Activated T-cell treated with anti-CD3 and anti-CD28 coated beads, Interleukin-2, amount 50 U/mL, for 72 hours (primary cell): Measurements from ENCODE around the gene PDZD11. TPM values are rescaled to one million over a fixed set of nuclear protein-coding genes. Genes with fewer than 3 reads are reported as not detected.
A peak's percentile ranks its signal among the peaks of the same experiment; 100 is the strongest.
"Not testable (repeated sequence)": the region's sequence is repeated elsewhere in the genome, so short reads cannot be mapped to it uniquely, and the experiment has no call there.

Source experiments
- ATAC-seq, 2 donors: fragments of 150-1000 bp; cut with Tn5 transposase; replicated peaks in 1 of 2; 2 replicates each; pipeline ENCODE4 v1.10.0; 2021; ENCODE audit warnings: moderate library complexity in 2 of 2, mild to moderate bottlenecking in 1 of 2
- DNase-seq, 2 donors: peaks; one replicate each; pipeline ENCODE4 v3.0.0; 2021 to 2022; ENCODE audit warnings: mixed read lengths in 1 of 2
- H3K27ac Mint-ChIP-seq: one replicate; pipeline ENCODE4 v1.8.0; 2022; ENCODE audit warnings: mild to moderate bottlenecking, moderate library complexity, mixed read lengths
- H3K27me3 Mint-ChIP-seq: one replicate; pipeline ENCODE4 v1.8.0; 2022; ENCODE audit warnings: low read depth, mixed read lengths
- H3K36me3 Mint-ChIP-seq, 2 donors: one replicate each; pipeline ENCODE4 v1.8.0; 2022; ENCODE audit warnings: mixed read lengths in 2 of 2, mild to moderate bottlenecking in 1 of 2; ENCODE audit not compliant: insufficient read depth in 2 of 2
- H3K4me1 Mint-ChIP-seq: one replicate; pipeline ENCODE4 v1.8.0; 2022; ENCODE audit warnings: low read depth, mixed read lengths
- H3K4me3 Mint-ChIP-seq, 2 donors: one replicate each; pipeline ENCODE4 v1.8.0; 2022; ENCODE audit warnings: mild to moderate bottlenecking in 2 of 2, mixed read lengths in 2 of 2, moderate library complexity in 2 of 2
- H3K9me3 Mint-ChIP-seq, 2 donors: one replicate each; pipeline ENCODE4 v1.8.0; 2022; ENCODE audit warnings: mixed read lengths in 2 of 2
- total RNA-seq, 2 donors: library from RNA; stranded (reverse); gene quantifications; one replicate each; pipeline ENCODE4 v1.2.3, GENCODE V29; 2022

Gene PDZD11
- total RNA-seq, 2 donors from 2014 or later, result 17.7 to 20.6 TPM

- H3K36me3 Mint-ChIP-seq, result peaks cover 1 to 8% of the 10 kb centered on the region in 2 donors
These were observed 36.2 kb downstream of the PDZD11 start for GRCh38 chrX:70253377-70254062.

GRCh38 chrX:70252491-70252890 lies 37.2 kb downstream of the PDZD11 start:
- DNase-seq, result no peak
- Mint-ChIP-seq H3K4me3 (no peak overlapping the region), H3K4me1 (peaks cover 19% of the 10 kb centered on the region), H3K36me3 (peaks cover 1 to 8% of the 10 kb centered on the region in 2 donors), H3K9me3 (peaks cover 2 to 6% of the 10 kb centered on the region in 2 donors), H3K27ac (no peak overlapping the region), H3K27me3 (peaks cover 42% of the 10 kb centered on the region)
- ATAC-seq, result no peak

More at GRCh38 chrX:70253377-70254062, 36.2 kb downstream of the PDZD11 start:
- Mint-ChIP-seq H3K9me3 (peaks cover 2 to 6% of the 10 kb centered on the region in 2 donors), H3K4me1 (peaks cover 19% of the 10 kb centered on the region), H3K27ac (peak overlapping the region; percentile 97), H3K4me3 (peak overlapping the region; percentile 38 to 78), H3K27me3 (peaks cover 42% of the 10 kb centered on the region)
- peak; percentile 12 to 36 for DNase-seq
- peak; percentile 93 to 94 for ATAC-seq

GRCh38 chrX:70247252-70247651 lies 42.5 kb downstream of the PDZD11 start:
- no peaks in the 10 kb centered on the region for H3K36me3 Mint-ChIP-seq
- no peak overlapping the region for H3K27ac Mint-ChIP-seq
- no peak for DNase-seq
- H3K27me3 Mint-ChIP-seq, result peaks cover 22% of the 10 kb centered on the region
- no peak for ATAC-seq
- no peak overlapping the region for H3K4me3 Mint-ChIP-seq
- H3K4me1 Mint-ChIP-seq, result no peaks in the 10 kb centered on the region
- H3K9me3 Mint-ChIP-seq, result no peaks in the 10 kb centered on the region

GRCh38 chrX:70244881-70245280 lies 44.8 kb downstream of the PDZD11 start:
- no peak for ATAC-seq
- no peak for DNase-seq
- Mint-ChIP-seq H3K27ac (no peak overlapping the region), H3K9me3 (no peaks in the 10 kb centered on the region), H3K4me3 (no peak overlapping the region), H3K36me3 (no peaks in the 10 kb centered on the region), H3K27me3 (peaks cover 20% of the 10 kb centered on the region), H3K4me1 (peaks cover 6% of the 10 kb centered on the region)

- not testable (repeated sequence) for H3K9me3 Mint-ChIP-seq, H3K27ac Mint-ChIP-seq, DNase-seq, H3K4me3 Mint-ChIP-seq, ATAC-seq, H3K36me3 Mint-ChIP-seq, H3K4me1 Mint-ChIP-seq
- peaks cover 30% of the 10 kb centered on the region for H3K27me3 Mint-ChIP-seq
These were observed 46.1 kb downstream of the PDZD11 start for GRCh38 chrX:70243601-70244000.

GRCh38 chrX:70241501-70241900 lies 48.2 kb downstream of the PDZD11 start:
- no peaks in the 10 kb centered on the region for H3K9me3 Mint-ChIP-seq
- H3K4me1 Mint-ChIP-seq, result peaks cover 23% of the 10 kb centered on the region
- H3K36me3 Mint-ChIP-seq, result no peaks in the 10 kb centered on the region
- H3K27me3 Mint-ChIP-seq, result peaks cover 33% of the 10 kb centered on the region
- no peak overlapping the region for H3K27ac Mint-ChIP-seq
- H3K4me3 Mint-ChIP-seq, result no peak overlapping the region
- DNase-seq (no peak), ATAC-seq (no peak)

- H3K4me3 Mint-ChIP-seq, result no peak overlapping the region
- no peak for DNase-seq
- no peak overlapping the region for H3K27ac Mint-ChIP-seq
- no peak for ATAC-seq
- peaks cover 23% of the 10 kb centered on the region for H3K4me1 Mint-ChIP-seq
- H3K36me3 Mint-ChIP-seq, result no peaks in the 10 kb centered on the region
- H3K27me3 Mint-ChIP-seq, result peaks cover 37% of the 10 kb centered on the region
- H3K9me3 Mint-ChIP-seq, result no peaks in the 10 kb centered on the region
These were observed 49.0 kb downstream of the PDZD11 start for GRCh38 chrX:70240751-70241150.

Other genes with a start within 250 kb of the PDZD11 start
- gene AWAT2, start 240.0 kb downstream of the PDZD11 start, total RNA-seq, result not detected
- gene OTUD6A, start 227.5 kb downstream of the PDZD11 start, total RNA-seq, result not detected
- 10 to 100 TPM; 61.0 to 61.9 TPM for gene IGBP1, start 156.5 kb downstream of the PDZD11 start, total RNA-seq
- not detected for gene DGAT2L6, start 112.4 kb downstream of the PDZD11 start, total RNA-seq
- gene AWAT1, start 55.3 kb downstream of the PDZD11 start, total RNA-seq, result not detected
- under 1 TPM; 0.34 to 0.69 TPM for gene P2RY4, start 29.7 kb downstream of the PDZD11 start, total RNA-seq
- gene ARR3, start 21.6 kb downstream of the PDZD11 start, total RNA-seq, result not detected
- gene RAB41, start 7.8 kb downstream of the PDZD11 start, total RNA-seq, result not detected
- 10 to 100 TPM; 26.4 to 28.7 TPM for gene KIF4A, start 177 bp upstream of the PDZD11 start, total RNA-seq
- gene GDPD2, start 133.4 kb upstream of the PDZD11 start, total RNA-seq, result under 1 TPM in 1 of 2 donors, not detected in 1; 0.12 TPM
- 10 to 100 TPM; 43.8 to 48.9 TPM for gene DLG3, start 154.9 kb upstream of the PDZD11 start, total RNA-seq